ENCODE data around the gene AKT1S1.
A peak's percentile ranks its signal among the peaks of the same experiment; 100 is the strongest.

AKT1S1 gene

GRCh38 chr19:49894011-49894664, 17.0 kb upstream of the AKT1S1 start:
- H3K27ac Mint-ChIP-seq: no peak overlapping the region
- H3K4me3 Mint-ChIP-seq: no peak overlapping the region
- H3K4me1 Mint-ChIP-seq (ENCODE audit: low read depth): peaks cover 21% of the 10 kb centered on the region
- H3K9me3 Mint-ChIP-seq: no peaks in the 10 kb centered on the region
- H3K27me3 Mint-ChIP-seq (ENCODE audit: low read depth): no peaks in the 10 kb centered on the region
- H3K36me3 Mint-ChIP-seq (ENCODE audit: low read depth): peaks cover 4% of the 10 kb centered on the region
- no peak for DNase-seq (ENCODE audit: low spot score)

GRCh38 chr19:49892716-49893115, 15.6 kb upstream of the AKT1S1 start:
- H3K4me3 Mint-ChIP-seq: no peak overlapping the region
- peaks cover 18% of the 10 kb centered on the region for H3K4me1 Mint-ChIP-seq (ENCODE audit: low read depth)

GRCh38 chr19:49891393-49891792, 14.2 kb upstream of the AKT1S1 start:
- Mint-ChIP-seq H3K27ac (peak overlapping the region; percentile 36), H3K4me3 (no peak overlapping the region), H3K9me3 (no peaks in the 10 kb centered on the region), H3K27me3 (ENCODE audit: low read depth) (no peaks in the 10 kb centered on the region), H3K36me3 (ENCODE audit: low read depth) (peaks cover 7% of the 10 kb centered on the region), H3K4me1 (ENCODE audit: low read depth) (peaks cover 8% of the 10 kb centered on the region)
- no peak for DNase-seq (ENCODE audit: low spot score)

More at GRCh38 chr19:49892716-49893115, 15.6 kb upstream of the AKT1S1 start:
- Mint-ChIP-seq H3K27ac (no peak overlapping the region), H3K36me3 (ENCODE audit: low read depth) (peaks cover 7% of the 10 kb centered on the region), H3K27me3 (ENCODE audit: low read depth) (no peaks in the 10 kb centered on the region), H3K9me3 (no peaks in the 10 kb centered on the region)
- no peak for DNase-seq (ENCODE audit: low spot score)

- peaks cover 8% of the 10 kb centered on the region for H3K4me1 Mint-ChIP-seq (ENCODE audit: low read depth)
- H3K27me3 Mint-ChIP-seq (ENCODE audit: low read depth): no peaks in the 10 kb centered on the region
- H3K9me3 Mint-ChIP-seq: no peaks in the 10 kb centered on the region
- peak overlapping the region; percentile 80 for H3K4me3 Mint-ChIP-seq
- DNase-seq (ENCODE audit: low spot score): peak; percentile 34
- peaks cover 7% of the 10 kb centered on the region for H3K36me3 Mint-ChIP-seq (ENCODE audit: low read depth)
- H3K27ac Mint-ChIP-seq: peak overlapping the region; percentile 41
Measured at GRCh38 chr19:49890349-49891311, 13.5 kb upstream of the AKT1S1 start.

- Mint-ChIP-seq H3K4me3 (peak overlapping the region; percentile 80), H3K4me1 (ENCODE audit: low read depth) (peaks cover 4% of the 10 kb centered on the region), H3K36me3 (ENCODE audit: low read depth) (peaks cover 12% of the 10 kb centered on the region), H3K27ac (peak overlapping the region; percentile 41), H3K27me3 (ENCODE audit: low read depth) (no peaks in the 10 kb centered on the region), H3K9me3 (no peaks in the 10 kb centered on the region)
- peak; percentile 78 for DNase-seq (ENCODE audit: low spot score)
Measured at GRCh38 chr19:49889687-49890348, 12.7 kb upstream of the AKT1S1 start.

- peaks cover 4% of the 10 kb centered on the region for H3K4me1 Mint-ChIP-seq (ENCODE audit: low read depth)
- H3K36me3 Mint-ChIP-seq (ENCODE audit: low read depth): peaks cover 17% of the 10 kb centered on the region
- H3K27me3 Mint-ChIP-seq (ENCODE audit: low read depth): no peaks in the 10 kb centered on the region
- DNase-seq (ENCODE audit: low spot score): no peak
- H3K27ac Mint-ChIP-seq: no peak overlapping the region
- H3K4me3 Mint-ChIP-seq: no peak overlapping the region
- no peaks in the 10 kb centered on the region for H3K9me3 Mint-ChIP-seq
Measured at GRCh38 chr19:49889038-49889686, 12.0 kb upstream of the AKT1S1 start.

- Mint-ChIP-seq H3K4me3 (no peak overlapping the region), H3K9me3 (no peaks in the 10 kb centered on the region), H3K4me1 (ENCODE audit: low read depth) (peaks cover 4% of the 10 kb centered on the region), H3K27ac (no peak overlapping the region), H3K27me3 (ENCODE audit: low read depth) (no peaks in the 10 kb centered on the region), H3K36me3 (ENCODE audit: low read depth) (peaks cover 21% of the 10 kb centered on the region)
- no peak for DNase-seq (ENCODE audit: low spot score)
Measured at GRCh38 chr19:49888510-49888824, 11.3 kb upstream of the AKT1S1 start.

- H3K4me1 Mint-ChIP-seq (ENCODE audit: low read depth): peaks cover 3% of the 10 kb centered on the region
- H3K4me3 Mint-ChIP-seq: no peak overlapping the region
- peaks cover 26% of the 10 kb centered on the region for H3K36me3 Mint-ChIP-seq (ENCODE audit: low read depth)
- no peaks in the 10 kb centered on the region for H3K9me3 Mint-ChIP-seq
- no peaks in the 10 kb centered on the region for H3K27me3 Mint-ChIP-seq (ENCODE audit: low read depth)
- no peak overlapping the region for H3K27ac Mint-ChIP-seq
- no peak for DNase-seq (ENCODE audit: low spot score)
Measured at GRCh38 chr19:49887665-49888509, 10.7 kb upstream of the AKT1S1 start.

- Mint-ChIP-seq H3K4me3 (no peak overlapping the region), H3K27ac (no peak overlapping the region), H3K27me3 (ENCODE audit: low read depth) (no peaks in the 10 kb centered on the region), H3K4me1 (ENCODE audit: low read depth) (peaks cover 3% of the 10 kb centered on the region), H3K36me3 (ENCODE audit: low read depth) (peaks cover 34% of the 10 kb centered on the region), H3K9me3 (no peaks in the 10 kb centered on the region)
- no peak for DNase-seq (ENCODE audit: low spot score)
Measured at GRCh38 chr19:49887037-49887664, 10.0 kb upstream of the AKT1S1 start.

GRCh38 chr19:49884760-49885159, 7.6 kb upstream of the AKT1S1 start:
- no peaks in the 10 kb centered on the region for H3K4me1 Mint-ChIP-seq (ENCODE audit: low read depth)
- DNase-seq (ENCODE audit: low spot score): no peak
- H3K4me3 Mint-ChIP-seq: no peak overlapping the region
- peaks cover 43% of the 10 kb centered on the region for H3K36me3 Mint-ChIP-seq (ENCODE audit: low read depth)
- no peak overlapping the region for H3K27ac Mint-ChIP-seq
- no peaks in the 10 kb centered on the region for H3K9me3 Mint-ChIP-seq
- no peaks in the 10 kb centered on the region for H3K27me3 Mint-ChIP-seq (ENCODE audit: low read depth)

- no peak for DNase-seq (ENCODE audit: low spot score)
- H3K4me1 Mint-ChIP-seq (ENCODE audit: low read depth): peaks cover 1% of the 10 kb centered on the region
- H3K27me3 Mint-ChIP-seq (ENCODE audit: low read depth): no peaks in the 10 kb centered on the region
- no peaks in the 10 kb centered on the region for H3K9me3 Mint-ChIP-seq
- H3K36me3 Mint-ChIP-seq (ENCODE audit: low read depth): peaks cover 40% of the 10 kb centered on the region
- no peak overlapping the region for H3K4me3 Mint-ChIP-seq
- no peak overlapping the region for H3K27ac Mint-ChIP-seq
Measured at GRCh38 chr19:49884109-49884508, 7.0 kb upstream of the AKT1S1 start.

GRCh38 chr19:49883094-49883493, 5.9 kb upstream of the AKT1S1 start:
- H3K4me3 Mint-ChIP-seq: no peak overlapping the region

GRCh38 chr19:49882643-49883042, 5.5 kb upstream of the AKT1S1 start:
- Mint-ChIP-seq H3K4me1 (ENCODE audit: low read depth) (peaks cover 9% of the 10 kb centered on the region), H3K27me3 (ENCODE audit: low read depth) (no peaks in the 10 kb centered on the region), H3K9me3 (no peaks in the 10 kb centered on the region), H3K4me3 (no peak overlapping the region), H3K27ac (no peak overlapping the region), H3K36me3 (ENCODE audit: low read depth) (peaks cover 42% of the 10 kb centered on the region)
- DNase-seq (ENCODE audit: low spot score): no peak

More at GRCh38 chr19:49883094-49883493, 5.9 kb upstream of the AKT1S1 start:
- Mint-ChIP-seq H3K27ac (no peak overlapping the region), H3K4me1 (ENCODE audit: low read depth) (peaks cover 6% of the 10 kb centered on the region), H3K9me3 (no peaks in the 10 kb centered on the region), H3K36me3 (ENCODE audit: low read depth) (peaks cover 40% of the 10 kb centered on the region), H3K27me3 (ENCODE audit: low read depth) (no peaks in the 10 kb centered on the region)
- no peak for DNase-seq (ENCODE audit: low spot score)

Measured in T-helper 2 cell treated with Interferon-gamma antibody and Interleukin-4, amounts not matched to agents 5 μg/mL and 100 μg/mL, for 36 hours (primary cell).